WTC11 (cell line): Measurements from ENCODE around the gene NELL1. TPM values are rescaled to one million over a fixed set of nuclear protein-coding genes. Genes with fewer than 3 reads are reported as not detected.

Experiments
- ATAC-seq: fragments of 200-7000 bp; cut with Tn5 transposase; 2 replicates; pipeline ENCODE4 v1.10.0; 2021; ENCODE audit warnings: mild to moderate bottlenecking, moderate library complexity
- CTCF ChIA-PET: fragments of 300-600 bp; sonication (Branson Sonifier 250); formaldehyde crosslinking; loops from one replicate; lab custom pipeline; 2021; ENCODE audit warnings: antibody characterized with exemption; lab: Charles Lee
- POLR2A ChIA-PET: fragments of 350-600 bp; sonication (Branson Sonifier 250); formaldehyde crosslinking; loops from one replicate; lab custom pipeline; 2021; ENCODE audit warnings: antibody characterized with exemption; lab: Charles Lee
- DNase-seq: peaks from one replicate; pipeline ENCODE4 v3.0.0; 2021; ENCODE audit warnings: low spot score
- H3K27ac Mint-ChIP-seq: 2 replicates; pipeline ENCODE4 v1.8.0; 2021; ENCODE audit warnings: mixed read lengths
- H3K27me3 Mint-ChIP-seq: 2 replicates; pipeline ENCODE4 v1.8.0; 2021; ENCODE audit warnings: low read depth, mild to moderate bottlenecking, moderate library complexity, mixed read lengths
- H3K36me3 Mint-ChIP-seq: 2 replicates; pipeline ENCODE4 v1.8.0; 2021; ENCODE audit warnings: mixed read lengths
- H3K4me1 Mint-ChIP-seq: 2 replicates; pipeline ENCODE4 v1.8.0; 2022; ENCODE audit warnings: mixed read lengths
- H3K4me3 Mint-ChIP-seq: 2 replicates; pipeline ENCODE4 v1.8.0; 2021; ENCODE audit warnings: mild to moderate bottlenecking, moderate library complexity, mixed read lengths
- H3K9me3 Mint-ChIP-seq: 2 replicates; pipeline ENCODE4 v1.8.0; 2021; ENCODE audit warnings: mixed read lengths
- CTCF ChIP-seq: fragments of 200-600 bp; IDR thresholded peaks from 2 replicates; pipeline ENCODE4 v1.8.0; 2022; ENCODE audit warnings: antibody characterized with exemption
- E2F1 ChIP-seq: sonication (generic); formaldehyde crosslinking; IDR thresholded peaks from 2 replicates; pipeline ENCODE4 v1.8.0; 2022; ENCODE audit warnings: mild to moderate bottlenecking, missing genetic modification reagents
- EMX1 ChIP-seq: fragments of 250-450 bp; sonication (Bioruptor Pico); IDR thresholded peaks from 2 replicates; pipeline ENCODE4 v1.8.0; 2021; ENCODE audit warnings: mild to moderate bottlenecking
- IRF1 ChIP-seq: sonication (generic); formaldehyde crosslinking; IDR thresholded peaks from 2 replicates; pipeline ENCODE4 v1.8.0; 2023; ENCODE audit warnings: missing genetic modification reagents
- OVOL2 ChIP-seq: fragments of 250-450 bp; sonication (Bioruptor Pico); IDR thresholded peaks from 2 replicates; pipeline ENCODE4 v1.9.0; 2021; ENCODE audit warnings: mild to moderate bottlenecking, borderline replicate concordance
- RELA ChIP-seq: sonication (generic); formaldehyde crosslinking; IDR thresholded peaks from 2 replicates; pipeline ENCODE4 v1.8.1; 2022; ENCODE audit warnings: missing genetic modification reagents, mild to moderate bottlenecking, borderline replicate concordance
- TEAD1 ChIP-seq: sonication (generic); formaldehyde crosslinking; IDR thresholded peaks from 2 replicates; pipeline ENCODE4 v1.8.0; 2022; ENCODE audit warnings: mild to moderate bottlenecking, missing genetic modification reagents
- ZNF138 ChIP-seq: sonication (generic); formaldehyde crosslinking; conservative IDR thresholded peaks from 2 replicates; pipeline ENCODE4 v1.8.1; 2022; ENCODE audit warnings: mild to moderate bottlenecking, moderate library complexity, missing genetic modification reagents
- ZNF263 ChIP-seq: sonication (generic); formaldehyde crosslinking; IDR thresholded peaks from 2 replicates; pipeline ENCODE4 v1.8.1; 2022; ENCODE audit warnings: low read depth, mild to moderate bottlenecking, moderate library complexity, missing genetic modification reagents
- ZNF281 ChIP-seq: sonication (generic); formaldehyde crosslinking; IDR thresholded peaks from 2 replicates; pipeline ENCODE4 v1.8.0; 2023; ENCODE audit warnings: mild to moderate bottlenecking, missing genetic modification reagents
- ZNF425 ChIP-seq: fragments of 250-450 bp; sonication (Bioruptor Pico); conservative IDR thresholded peaks from 2 replicates; pipeline ENCODE4 v1.9.0; 2021; ENCODE audit warnings: mild to moderate bottlenecking
- total RNA-seq: library from RNA; stranded (reverse); gene quantifications from 3 replicates; pipeline ENCODE4 v1.2.3, GENCODE V29; 2021
- TF ChIP-seq, protein P1 (sequence below): sonication (generic); formaldehyde crosslinking; IDR thresholded peaks from 2 replicates; pipeline ENCODE4 v1.8.0; 2022; ENCODE audit warnings: missing genetic modification reagents
- TF ChIP-seq, protein P2 (sequence below): sonication (generic); formaldehyde crosslinking; IDR thresholded peaks from 2 replicates; pipeline ENCODE4 v1.8.0; 2023; ENCODE audit warnings: missing genetic modification reagents, mild to moderate bottlenecking, borderline replicate concordance

The NELL1 gene
- total RNA-seq, 1 experiment from 2014 or later, result 1.8 TPM

DNA sequence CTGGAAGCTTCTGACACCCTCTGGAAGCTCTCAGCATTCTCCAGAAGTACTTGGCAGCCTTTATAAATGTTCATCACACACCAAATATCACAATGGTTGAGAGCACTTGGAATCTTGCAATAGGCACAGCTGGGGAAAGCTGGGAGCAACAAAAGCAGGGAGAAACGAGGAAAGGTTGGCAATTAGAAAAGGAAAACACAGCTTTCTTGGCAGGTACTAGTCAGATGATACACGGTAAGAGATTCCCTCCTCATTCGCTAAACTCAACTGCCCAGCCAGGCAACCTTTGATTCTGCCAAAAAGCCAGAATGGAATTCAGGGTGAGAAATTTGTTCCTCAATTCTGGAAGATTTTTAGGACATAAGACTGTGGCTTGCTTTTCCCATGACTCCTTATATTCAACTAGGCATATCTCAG lies 946.6 kb downstream of the NELL1 start:
- Mint-ChIP-seq H3K36me3 (no peaks in the 10 kb centered on the region), H3K9me3 (no peaks in the 10 kb centered on the region), H3K27ac (no peak overlapping the region), H3K27me3 (no peaks in the 10 kb centered on the region), H3K4me1 (peaks cover 10% of the 10 kb centered on the region), H3K4me3 (no peak overlapping the region)
- ChIA-PET POLR2A (no interaction called here), CTCF (no interaction called here)
- ATAC-seq, result no peak
- TF ChIP-seq, protein P1, sequence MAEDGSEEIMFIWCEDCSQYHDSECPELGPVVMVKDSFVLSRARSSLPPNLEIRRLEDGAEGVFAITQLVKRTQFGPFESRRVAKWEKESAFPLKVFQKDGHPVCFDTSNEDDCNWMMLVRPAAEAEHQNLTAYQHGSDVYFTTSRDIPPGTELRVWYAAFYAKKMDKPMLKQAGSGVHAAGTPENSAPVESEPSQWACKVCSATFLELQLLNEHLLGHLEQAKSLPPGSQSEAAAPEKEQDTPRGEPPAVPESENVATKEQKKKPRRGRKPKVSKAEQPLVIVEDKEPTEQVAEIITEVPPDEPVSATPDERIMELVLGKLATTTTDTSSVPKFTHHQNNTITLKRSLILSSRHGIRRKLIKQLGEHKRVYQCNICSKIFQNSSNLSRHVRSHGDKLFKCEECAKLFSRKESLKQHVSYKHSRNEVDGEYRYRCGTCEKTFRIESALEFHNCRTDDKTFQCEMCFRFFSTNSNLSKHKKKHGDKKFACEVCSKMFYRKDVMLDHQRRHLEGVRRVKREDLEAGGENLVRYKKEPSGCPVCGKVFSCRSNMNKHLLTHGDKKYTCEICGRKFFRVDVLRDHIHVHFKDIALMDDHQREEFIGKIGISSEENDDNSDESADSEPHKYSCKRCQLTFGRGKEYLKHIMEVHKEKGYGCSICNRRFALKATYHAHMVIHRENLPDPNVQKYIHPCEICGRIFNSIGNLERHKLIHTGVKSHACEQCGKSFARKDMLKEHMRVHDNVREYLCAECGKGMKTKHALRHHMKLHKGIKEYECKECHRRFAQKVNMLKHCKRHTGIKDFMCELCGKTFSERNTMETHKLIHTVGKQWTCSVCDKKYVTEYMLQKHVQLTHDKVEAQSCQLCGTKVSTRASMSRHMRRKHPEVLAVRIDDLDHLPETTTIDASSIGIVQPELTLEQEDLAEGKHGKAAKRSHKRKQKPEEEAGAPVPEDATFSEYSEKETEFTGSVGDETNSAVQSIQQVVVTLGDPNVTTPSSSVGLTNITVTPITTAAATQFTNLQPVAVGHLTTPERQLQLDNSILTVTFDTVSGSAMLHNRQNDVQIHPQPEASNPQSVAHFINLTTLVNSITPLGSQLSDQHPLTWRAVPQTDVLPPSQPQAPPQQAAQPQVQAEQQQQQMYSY (CRISPR knock-in tag), result no peak
- TF ChIP-seq ZNF138 (CRISPR knock-in tag) (no peak), ZNF425 (CRISPR knock-in tag) (no peak)
- TF ChIP-seq, protein P2, sequence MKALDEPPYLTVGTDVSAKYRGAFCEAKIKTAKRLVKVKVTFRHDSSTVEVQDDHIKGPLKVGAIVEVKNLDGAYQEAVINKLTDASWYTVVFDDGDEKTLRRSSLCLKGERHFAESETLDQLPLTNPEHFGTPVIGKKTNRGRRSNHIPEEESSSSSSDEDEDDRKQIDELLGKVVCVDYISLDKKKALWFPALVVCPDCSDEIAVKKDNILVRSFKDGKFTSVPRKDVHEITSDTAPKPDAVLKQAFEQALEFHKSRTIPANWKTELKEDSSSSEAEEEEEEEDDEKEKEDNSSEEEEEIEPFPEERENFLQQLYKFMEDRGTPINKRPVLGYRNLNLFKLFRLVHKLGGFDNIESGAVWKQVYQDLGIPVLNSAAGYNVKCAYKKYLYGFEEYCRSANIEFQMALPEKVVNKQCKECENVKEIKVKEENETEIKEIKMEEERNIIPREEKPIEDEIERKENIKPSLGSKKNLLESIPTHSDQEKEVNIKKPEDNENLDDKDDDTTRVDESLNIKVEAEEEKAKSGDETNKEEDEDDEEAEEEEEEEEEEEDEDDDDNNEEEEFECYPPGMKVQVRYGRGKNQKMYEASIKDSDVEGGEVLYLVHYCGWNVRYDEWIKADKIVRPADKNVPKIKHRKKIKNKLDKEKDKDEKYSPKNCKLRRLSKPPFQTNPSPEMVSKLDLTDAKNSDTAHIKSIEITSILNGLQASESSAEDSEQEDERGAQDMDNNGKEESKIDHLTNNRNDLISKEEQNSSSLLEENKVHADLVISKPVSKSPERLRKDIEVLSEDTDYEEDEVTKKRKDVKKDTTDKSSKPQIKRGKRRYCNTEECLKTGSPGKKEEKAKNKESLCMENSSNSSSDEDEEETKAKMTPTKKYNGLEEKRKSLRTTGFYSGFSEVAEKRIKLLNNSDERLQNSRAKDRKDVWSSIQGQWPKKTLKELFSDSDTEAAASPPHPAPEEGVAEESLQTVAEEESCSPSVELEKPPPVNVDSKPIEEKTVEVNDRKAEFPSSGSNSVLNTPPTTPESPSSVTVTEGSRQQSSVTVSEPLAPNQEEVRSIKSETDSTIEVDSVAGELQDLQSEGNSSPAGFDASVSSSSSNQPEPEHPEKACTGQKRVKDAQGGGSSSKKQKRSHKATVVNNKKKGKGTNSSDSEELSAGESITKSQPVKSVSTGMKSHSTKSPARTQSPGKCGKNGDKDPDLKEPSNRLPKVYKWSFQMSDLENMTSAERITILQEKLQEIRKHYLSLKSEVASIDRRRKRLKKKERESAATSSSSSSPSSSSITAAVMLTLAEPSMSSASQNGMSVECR (CRISPR knock-in tag), result no peak
- DNase-seq, result no peak

DNA sequence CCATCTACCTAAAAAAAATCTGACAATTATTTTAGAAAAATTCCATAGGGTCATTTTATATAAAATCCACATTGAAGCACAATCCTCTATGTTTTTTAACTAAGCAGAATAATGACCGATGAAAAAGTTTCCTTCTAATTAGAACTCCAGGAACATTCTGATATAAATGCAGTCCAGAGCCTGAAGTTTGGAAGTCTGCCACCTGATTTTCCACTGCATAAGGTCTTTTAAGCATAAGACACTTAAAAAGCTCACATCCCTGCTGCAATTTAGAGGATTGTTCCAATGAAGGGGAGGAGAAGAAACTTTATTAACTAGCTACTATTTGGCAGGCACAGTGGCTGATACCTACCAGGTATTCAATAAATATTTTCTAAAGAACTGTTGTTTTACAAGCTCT lies 953.2 kb downstream of the NELL1 start:
- POLR2A ChIA-PET, result no interaction called here
- Mint-ChIP-seq H3K27me3 (no peaks in the 10 kb centered on the region), H3K9me3 (peaks cover 9% of the 10 kb centered on the region; the same call in 1 of the 2 replicates), H3K27ac (no peak overlapping the region), H3K36me3 (no peaks in the 10 kb centered on the region), H3K4me1 (peaks cover 10% of the 10 kb centered on the region), H3K4me3 (no peak overlapping the region)
- no peak for ATAC-seq
- no peak for DNase-seq
- TF ChIP-seq ZNF281 (CRISPR knock-in tag) (no peak), RELA (CRISPR knock-in tag) (no peak), TEAD1 (CRISPR knock-in tag) (no peak), CTCF (no peak), E2F1 (CRISPR knock-in tag) (no peak), OVOL2 (CRISPR knock-in tag) (no peak), EMX1 (CRISPR knock-in tag) (no peak), IRF1 (CRISPR knock-in tag) (no peak), ZNF263 (no peak)
- CTCF ChIA-PET, result no interaction called here
